ENCODE results near the gene ALG12.

DNA sequence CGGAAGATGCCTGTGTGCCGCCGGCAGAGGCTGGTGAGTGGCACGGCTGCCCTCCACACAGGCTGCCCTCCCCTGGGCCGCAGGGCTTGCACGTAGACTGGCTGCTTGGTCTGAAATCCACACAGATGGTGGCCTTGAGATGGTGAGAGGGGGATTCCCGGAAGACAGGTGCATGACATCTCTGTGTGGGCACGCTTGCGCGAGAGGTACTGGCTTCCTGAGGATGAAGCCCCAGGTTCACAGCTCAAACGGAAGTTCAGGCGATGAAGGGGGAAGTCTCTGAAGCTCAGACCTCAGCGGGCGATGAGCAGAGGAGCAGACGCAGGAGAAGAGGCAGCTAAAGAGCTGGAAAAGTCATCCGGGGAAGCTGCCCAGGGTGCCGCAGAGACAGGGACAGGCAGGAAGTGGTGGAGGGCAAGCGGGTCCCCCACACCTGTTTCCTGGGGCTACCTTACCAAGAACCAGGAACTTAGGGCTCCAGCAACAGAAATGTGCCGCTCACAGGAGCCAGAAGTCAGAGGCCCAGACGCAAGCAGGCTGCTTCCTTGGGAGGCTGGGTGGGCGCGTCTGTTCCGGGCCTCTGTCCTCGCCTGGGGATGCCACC is 7.4 kb upstream of the ALG12 start:
- TF ChIP-seq, protein P1, sequence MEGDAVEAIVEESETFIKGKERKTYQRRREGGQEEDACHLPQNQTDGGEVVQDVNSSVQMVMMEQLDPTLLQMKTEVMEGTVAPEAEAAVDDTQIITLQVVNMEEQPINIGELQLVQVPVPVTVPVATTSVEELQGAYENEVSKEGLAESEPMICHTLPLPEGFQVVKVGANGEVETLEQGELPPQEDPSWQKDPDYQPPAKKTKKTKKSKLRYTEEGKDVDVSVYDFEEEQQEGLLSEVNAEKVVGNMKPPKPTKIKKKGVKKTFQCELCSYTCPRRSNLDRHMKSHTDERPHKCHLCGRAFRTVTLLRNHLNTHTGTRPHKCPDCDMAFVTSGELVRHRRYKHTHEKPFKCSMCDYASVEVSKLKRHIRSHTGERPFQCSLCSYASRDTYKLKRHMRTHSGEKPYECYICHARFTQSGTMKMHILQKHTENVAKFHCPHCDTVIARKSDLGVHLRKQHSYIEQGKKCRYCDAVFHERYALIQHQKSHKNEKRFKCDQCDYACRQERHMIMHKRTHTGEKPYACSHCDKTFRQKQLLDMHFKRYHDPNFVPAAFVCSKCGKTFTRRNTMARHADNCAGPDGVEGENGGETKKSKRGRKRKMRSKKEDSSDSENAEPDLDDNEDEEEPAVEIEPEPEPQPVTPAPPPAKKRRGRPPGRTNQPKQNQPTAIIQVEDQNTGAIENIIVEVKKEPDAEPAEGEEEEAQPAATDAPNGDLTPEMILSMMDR (IDR thresholded peaks at IDR 0.05): no peak
- TF ChIP-seq RCOR1 (IDR thresholded peaks at IDR 0.05; ENCODE audit: low read length) (no peak), SIN3A (IDR thresholded peaks at IDR 0.05; ENCODE audit: borderline replicate concordance, low read depth, low read length) (no peak), TEAD4 (IDR thresholded peaks at IDR 0.05; ENCODE audit: borderline replicate concordance, insufficient read depth) (no peak), FOXM1 (IDR thresholded peaks at IDR 0.05; ENCODE audit: low read depth) (no peak), POLR2AphosphoS5 (IDR thresholded peaks at IDR 0.05; ENCODE audit: low read depth, low read length) (no peak), RXRA (IDR thresholded peaks at IDR 0.05; ENCODE audit: borderline replicate concordance, low read depth) (no peak), SMC3 (IDR thresholded peaks at IDR 0.05; ENCODE audit: low read depth, low read length) (no peak)
- TF ChIP-seq, protein P2, sequence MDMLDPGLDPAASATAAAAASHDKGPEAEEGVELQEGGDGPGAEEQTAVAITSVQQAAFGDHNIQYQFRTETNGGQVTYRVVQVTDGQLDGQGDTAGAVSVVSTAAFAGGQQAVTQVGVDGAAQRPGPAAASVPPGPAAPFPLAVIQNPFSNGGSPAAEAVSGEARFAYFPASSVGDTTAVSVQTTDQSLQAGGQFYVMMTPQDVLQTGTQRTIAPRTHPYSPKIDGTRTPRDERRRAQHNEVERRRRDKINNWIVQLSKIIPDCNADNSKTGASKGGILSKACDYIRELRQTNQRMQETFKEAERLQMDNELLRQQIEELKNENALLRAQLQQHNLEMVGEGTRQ (IDR thresholded peaks at IDR 0.05; ENCODE audit: borderline replicate concordance, low read depth, low read length): no peak
